ENCODE measurements around the gene ZDHHC14. TPM values are rescaled to one million over a fixed set of nuclear protein-coding genes. Genes with fewer than 3 reads are reported as not detected.

The ZDHHC14 gene
- total RNA-seq, 4 donors from 2014 or later = 9.1 to 20.6 (median 12.5) TPM

DNA sequence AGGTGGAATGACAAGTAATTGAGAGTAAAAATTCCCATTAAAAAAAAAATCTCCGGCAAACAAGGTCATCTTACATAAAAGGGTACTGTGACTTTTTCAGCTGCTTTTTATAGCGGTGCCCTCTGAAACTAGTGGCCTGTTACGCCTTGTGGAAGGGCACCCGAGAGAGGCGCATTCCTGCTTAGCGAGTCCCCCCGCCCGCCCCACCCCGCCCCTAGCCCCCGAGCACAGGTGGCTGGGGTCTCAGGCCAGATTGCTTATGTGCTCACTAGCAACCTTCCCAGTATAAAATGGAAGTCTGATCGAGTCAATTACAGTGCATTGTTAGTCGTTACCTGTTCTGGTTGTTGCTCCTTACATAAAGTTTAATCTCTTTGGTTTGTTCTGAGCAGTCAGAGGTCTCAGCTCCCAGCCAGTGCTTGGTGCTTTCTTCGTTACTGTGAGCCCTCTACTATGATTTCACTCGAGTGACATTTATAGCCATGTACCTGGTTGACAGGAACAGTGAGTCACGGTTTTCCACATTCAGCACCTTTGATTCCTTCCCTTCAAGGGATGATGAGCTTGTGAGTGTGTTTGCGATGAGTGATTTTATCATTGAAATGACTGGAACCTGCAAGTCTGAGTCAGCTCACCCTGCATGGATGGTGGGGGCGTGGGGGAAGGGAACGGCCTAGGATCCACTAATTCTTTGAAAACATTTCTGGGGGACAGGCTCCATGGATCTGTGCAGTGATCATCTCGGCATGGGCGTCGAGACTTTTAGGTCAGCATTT lies 47.6 kb downstream of the ZDHHC14 start:
- Histone ChIP-seq H3K9me3 (no peaks in the 10 kb centered on the region), H3K27me3 (no peaks in the 10 kb centered on the region), H3K4me1 (no peaks in the 10 kb centered on the region), H3K27ac (no peak overlapping the region), H3K36me3 (no peaks in the 10 kb centered on the region), H3K4me3 (no peak overlapping the region)
- DNase-seq = no peak
- TF ChIP-seq POLR2A (IDR thresholded peaks at IDR 0.05) = no peak

DNA sequence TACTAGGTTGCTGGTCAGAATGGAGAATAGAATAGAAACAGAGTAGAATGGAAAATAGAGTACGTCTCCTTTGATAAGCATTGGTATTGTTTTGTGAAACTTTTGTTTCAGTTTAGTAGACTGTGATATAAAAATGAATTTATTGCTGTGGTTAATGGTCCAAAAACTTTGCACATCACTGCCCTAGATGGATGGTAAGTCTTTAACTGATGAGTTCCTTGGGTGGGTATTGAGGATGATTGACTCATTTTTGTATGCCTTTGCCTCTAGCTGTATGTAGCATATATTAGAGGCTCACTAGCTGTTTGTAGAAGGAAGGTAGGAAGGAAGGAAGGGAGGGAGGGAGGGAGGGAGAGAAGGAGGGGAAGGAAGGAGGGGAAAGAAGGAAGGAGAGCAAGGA lies 48.3 kb downstream of the ZDHHC14 start:
- Histone ChIP-seq H3K4me1 (no peaks in the 10 kb centered on the region), H3K9me3 (no peaks in the 10 kb centered on the region), H3K36me3 (no peaks in the 10 kb centered on the region), H3K4me3 (no peak overlapping the region), H3K27ac (no peak overlapping the region), H3K27me3 (no peaks in the 10 kb centered on the region)
- no peak for DNase-seq
- TF ChIP-seq CTCF (IDR thresholded peaks at IDR 0.05) (no peak), POLR2A (IDR thresholded peaks at IDR 0.05) (no peak)

DNA sequence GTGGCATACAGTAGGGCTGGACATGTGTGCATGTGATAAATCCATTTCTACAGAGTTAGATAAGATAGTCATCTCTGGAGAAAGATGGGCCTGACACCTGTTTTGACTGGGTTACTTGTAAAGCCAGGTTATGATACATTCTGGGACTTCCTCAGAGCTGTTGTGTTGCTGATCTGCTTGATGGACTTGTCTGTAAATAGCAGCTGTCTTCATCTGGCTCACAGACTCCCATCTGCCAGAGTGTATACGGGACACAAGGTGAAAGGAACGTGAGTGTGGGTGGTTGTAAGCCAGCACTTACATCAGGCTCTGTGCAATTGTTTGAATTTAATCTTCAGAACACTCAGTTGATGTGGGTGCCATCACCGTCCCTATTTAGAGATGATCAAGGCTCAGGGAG lies 49.8 kb downstream of the ZDHHC14 start:
- no peak for DNase-seq
- Histone ChIP-seq H3K27me3 (no peaks in the 10 kb centered on the region), H3K27ac (no peak overlapping the region), H3K4me3 (no peak overlapping the region), H3K4me1 (no peaks in the 10 kb centered on the region), H3K9me3 (no peaks in the 10 kb centered on the region), H3K36me3 (no peaks in the 10 kb centered on the region)
- TF ChIP-seq POLR2A (IDR thresholded peaks at IDR 0.05) (no peak), CTCF (IDR thresholded peaks at IDR 0.05) (no peak)

DNA sequence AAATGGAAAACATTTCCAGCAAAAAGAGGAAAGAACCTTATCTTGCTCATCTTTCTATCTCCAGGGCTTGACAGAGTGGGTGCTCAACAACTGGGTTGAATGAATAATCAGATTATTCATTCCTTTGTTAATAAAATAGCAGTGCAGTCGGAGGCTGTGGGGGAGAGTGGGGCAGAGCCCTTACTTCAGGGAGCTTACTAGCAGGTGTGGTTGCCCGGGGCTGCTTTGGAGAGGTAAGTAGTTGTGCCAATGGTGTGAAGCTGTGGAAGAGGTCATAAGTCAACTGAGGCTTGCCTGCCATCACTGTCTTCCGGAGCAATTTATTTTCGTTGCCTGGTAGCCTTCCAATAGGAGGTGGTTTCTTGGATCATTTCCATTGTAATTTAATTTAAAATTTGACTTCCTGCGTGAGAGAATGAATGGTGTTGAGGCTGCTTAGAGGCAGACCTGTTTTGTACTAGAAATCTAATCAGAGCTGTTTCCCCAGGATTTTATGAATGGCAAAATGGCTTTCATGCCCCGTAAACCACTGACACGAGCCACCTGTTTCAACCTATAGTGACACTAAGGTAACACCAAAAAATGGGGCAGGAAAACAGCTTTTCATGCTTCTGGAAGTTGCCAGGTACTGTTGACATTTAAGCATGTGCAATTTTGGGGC lies 51.4 kb downstream of the ZDHHC14 start:
- DNase-seq = no peak
- H3K36me3 ChIP-seq = no peaks in the 10 kb centered on the region
- TF ChIP-seq CTCF (IDR thresholded peaks at IDR 0.05) (no peak), POLR2A (IDR thresholded peaks at IDR 0.05) (no peak)
- H3K4me1 ChIP-seq = no peaks in the 10 kb centered on the region
- no peaks in the 10 kb centered on the region for H3K27me3 ChIP-seq
- H3K9me3 ChIP-seq = no peaks in the 10 kb centered on the region
- no peak overlapping the region for H3K27ac ChIP-seq
- H3K4me3 ChIP-seq = no peak overlapping the region

- no peak for DNase-seq
- Histone ChIP-seq H3K36me3 (no peaks in the 10 kb centered on the region), H3K4me1 (no peaks in the 10 kb centered on the region), H3K27ac (no peak overlapping the region), H3K27me3 (no peaks in the 10 kb centered on the region), H3K9me3 (no peaks in the 10 kb centered on the region), H3K4me3 (no peak overlapping the region)
- TF ChIP-seq CTCF (IDR thresholded peaks at IDR 0.05) = no peak
- TF ChIP-seq POLR2A (IDR thresholded peaks at IDR 0.05) = no peak
Measured at GRCh38 chr6:157432892-157433265, 51.9 kb downstream of the ZDHHC14 start.

- Histone ChIP-seq H3K36me3 (no peaks in the 10 kb centered on the region), H3K27me3 (no peaks in the 10 kb centered on the region), H3K4me1 (no peaks in the 10 kb centered on the region), H3K4me3 (no peak overlapping the region), H3K27ac (no peak overlapping the region), H3K9me3 (no peaks in the 10 kb centered on the region)
- no peak for DNase-seq
- TF ChIP-seq CTCF (IDR thresholded peaks at IDR 0.05) (no peak), POLR2A (IDR thresholded peaks at IDR 0.05) (no peak)
Measured at GRCh38 chr6:157433678-157434081, 52.7 kb downstream of the ZDHHC14 start.

All from Peyer's patch (tissue), 4 donors.